Omental fat pad (tissue), 4 donors: ENCODE measurements around the gene RNASET2. TPM values are rescaled to one million over a fixed set of nuclear protein-coding genes. Genes with fewer than 3 reads are reported as not detected.

Source experiments
- ATAC-seq: fragments of 150-250 bp; one replicate; pipeline ENCODE4 v1.9.1; 2016; ENCODE audit warnings: mild to moderate bottlenecking, moderate library complexity; ENCODE audit not compliant: low FRiP score
- DNase-seq: peaks from one replicate; pipeline ENCODE4 v3.0.0-alpha.2; 2019; ENCODE audit warnings: low spot score
- CTCF ChIP-seq, 3 donors: fragments of 450-650 bp; IDR thresholded peaks; one replicate each; pipeline ENCODE4 v1.5.1; 2016 to 2017; ENCODE audit warnings: antibody characterized with exemption in 3 of 3, mild to moderate bottlenecking in 3 of 3, moderate library complexity in 2 of 3
- total RNA-seq, 4 donors: library from RNA; depleted of rRNA; stranded (reverse); fragments of >200 nt; gene quantifications; one replicate each; pipeline ENCODE4 v1.1.0, GENCODE V29; 2016

RNASET2 gene
- 100 to 1,000 TPM in 1 of 4 donors, 10 to 100 TPM in 3; 68.4 to 129 (median 84.4) TPM for total RNA-seq

- DNase-seq (peak; percentile 83), ATAC-seq (peak; percentile 95)
- TF ChIP-seq CTCF (IDR thresholded peaks at IDR 0.05) = no peak
These were observed at the start of gene RNASET2 for GRCh38 chr6:166956444-166957086. RNASET2 (minus strand) TSS chr6:166956550; CDS start chr6:166956182, 368 bp downstream.

- peak; percentile 52 for DNase-seq
- ATAC-seq = peak; percentile 32
- no peak for TF ChIP-seq CTCF (IDR thresholded peaks at IDR 0.05)
These were observed 49.2 kb upstream of the RNASET2 start for GRCh38 chr6:167005350-167006159.

GRCh38 chr6:167000759-167001158, 44.4 kb upstream of the RNASET2 start:
- DNase-seq = no peak
- no peak for TF ChIP-seq CTCF (IDR thresholded peaks at IDR 0.05)
- ATAC-seq = no peak

- no peak for ATAC-seq
- TF ChIP-seq CTCF (IDR thresholded peaks at IDR 0.05) = no peak
- no peak for DNase-seq
These were observed 43.5 kb upstream of the RNASET2 start for GRCh38 chr6:166999884-167000253.

- DNase-seq (peak; percentile 77), ATAC-seq (peak; percentile 99)
- no peak for TF ChIP-seq CTCF (IDR thresholded peaks at IDR 0.05)
These were observed 43.0 kb upstream of the RNASET2 start, which contains the start of gene CEP43 for GRCh38 chr6:166999145-166999883. CEP43 (plus strand) TSS chr6:166999397; CDS start chr6:166999413, 16 bp downstream.

GRCh38 chr6:166998256-166999144, 42.1 kb upstream of the RNASET2 start:
- DNase-seq (no peak), ATAC-seq (no peak)
- no peak for TF ChIP-seq CTCF (IDR thresholded peaks at IDR 0.05)
